Measurements from ENCODE around the gene LRTM2.

GRCh38 chr12:1883513-1883912, 63.1 kb downstream of the LRTM2 start:
- TF ChIP-seq ATF4 (CRISPR knock-in tag; IDR thresholded peaks at IDR 0.05) (no peak), DNMT1 (IDR thresholded peaks at IDR 0.05) (no peak), MEF2D (tag; conservative IDR thresholded peaks at IDR 0.05; ENCODE audit: low read depth) (no peak), CBX1 (IDR thresholded peaks at IDR 0.05; ENCODE audit: low read depth) (no peak), NFRKB (IDR thresholded peaks at IDR 0.05; ENCODE audit: low read depth) (no peak), POLR2A (conservative IDR thresholded peaks at IDR 0.05) (no peak), CHD1 (IDR thresholded peaks at IDR 0.05; ENCODE audit: low read length) (no peak), ZNF780A (CRISPR knock-in tag; IDR thresholded peaks at IDR 0.05) (no peak), TAF1 (IDR thresholded peaks at IDR 0.05; ENCODE audit: control insufficient read depth, extremely low read depth, insufficient read depth, low read length, severe bottlenecking) (no peak)
- TF ChIP-seq, protein P1, sequence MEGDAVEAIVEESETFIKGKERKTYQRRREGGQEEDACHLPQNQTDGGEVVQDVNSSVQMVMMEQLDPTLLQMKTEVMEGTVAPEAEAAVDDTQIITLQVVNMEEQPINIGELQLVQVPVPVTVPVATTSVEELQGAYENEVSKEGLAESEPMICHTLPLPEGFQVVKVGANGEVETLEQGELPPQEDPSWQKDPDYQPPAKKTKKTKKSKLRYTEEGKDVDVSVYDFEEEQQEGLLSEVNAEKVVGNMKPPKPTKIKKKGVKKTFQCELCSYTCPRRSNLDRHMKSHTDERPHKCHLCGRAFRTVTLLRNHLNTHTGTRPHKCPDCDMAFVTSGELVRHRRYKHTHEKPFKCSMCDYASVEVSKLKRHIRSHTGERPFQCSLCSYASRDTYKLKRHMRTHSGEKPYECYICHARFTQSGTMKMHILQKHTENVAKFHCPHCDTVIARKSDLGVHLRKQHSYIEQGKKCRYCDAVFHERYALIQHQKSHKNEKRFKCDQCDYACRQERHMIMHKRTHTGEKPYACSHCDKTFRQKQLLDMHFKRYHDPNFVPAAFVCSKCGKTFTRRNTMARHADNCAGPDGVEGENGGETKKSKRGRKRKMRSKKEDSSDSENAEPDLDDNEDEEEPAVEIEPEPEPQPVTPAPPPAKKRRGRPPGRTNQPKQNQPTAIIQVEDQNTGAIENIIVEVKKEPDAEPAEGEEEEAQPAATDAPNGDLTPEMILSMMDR (IDR thresholded peaks at IDR 0.05 in 2 of 3, conservative IDR thresholded peaks at IDR 0.05 in 1 of 3; ENCODE audit: insufficient read depth in 2 of 3, low read depth in 1 of 3, low read length in 3 of 3), result no peak
- TF ChIP-seq, protein P2, sequence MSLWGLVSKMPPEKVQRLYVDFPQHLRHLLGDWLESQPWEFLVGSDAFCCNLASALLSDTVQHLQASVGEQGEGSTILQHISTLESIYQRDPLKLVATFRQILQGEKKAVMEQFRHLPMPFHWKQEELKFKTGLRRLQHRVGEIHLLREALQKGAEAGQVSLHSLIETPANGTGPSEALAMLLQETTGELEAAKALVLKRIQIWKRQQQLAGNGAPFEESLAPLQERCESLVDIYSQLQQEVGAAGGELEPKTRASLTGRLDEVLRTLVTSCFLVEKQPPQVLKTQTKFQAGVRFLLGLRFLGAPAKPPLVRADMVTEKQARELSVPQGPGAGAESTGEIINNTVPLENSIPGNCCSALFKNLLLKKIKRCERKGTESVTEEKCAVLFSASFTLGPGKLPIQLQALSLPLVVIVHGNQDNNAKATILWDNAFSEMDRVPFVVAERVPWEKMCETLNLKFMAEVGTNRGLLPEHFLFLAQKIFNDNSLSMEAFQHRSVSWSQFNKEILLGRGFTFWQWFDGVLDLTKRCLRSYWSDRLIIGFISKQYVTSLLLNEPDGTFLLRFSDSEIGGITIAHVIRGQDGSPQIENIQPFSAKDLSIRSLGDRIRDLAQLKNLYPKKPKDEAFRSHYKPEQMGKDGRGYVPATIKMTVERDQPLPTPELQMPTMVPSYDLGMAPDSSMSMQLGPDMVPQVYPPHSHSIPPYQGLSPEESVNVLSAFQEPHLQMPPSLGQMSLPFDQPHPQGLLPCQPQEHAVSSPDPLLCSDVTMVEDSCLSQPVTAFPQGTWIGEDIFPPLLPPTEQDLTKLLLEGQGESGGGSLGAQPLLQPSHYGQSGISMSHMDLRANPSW (CRISPR knock-in tag; IDR thresholded peaks at IDR 0.05), result no peak
- TF ChIP-seq, protein P3, sequence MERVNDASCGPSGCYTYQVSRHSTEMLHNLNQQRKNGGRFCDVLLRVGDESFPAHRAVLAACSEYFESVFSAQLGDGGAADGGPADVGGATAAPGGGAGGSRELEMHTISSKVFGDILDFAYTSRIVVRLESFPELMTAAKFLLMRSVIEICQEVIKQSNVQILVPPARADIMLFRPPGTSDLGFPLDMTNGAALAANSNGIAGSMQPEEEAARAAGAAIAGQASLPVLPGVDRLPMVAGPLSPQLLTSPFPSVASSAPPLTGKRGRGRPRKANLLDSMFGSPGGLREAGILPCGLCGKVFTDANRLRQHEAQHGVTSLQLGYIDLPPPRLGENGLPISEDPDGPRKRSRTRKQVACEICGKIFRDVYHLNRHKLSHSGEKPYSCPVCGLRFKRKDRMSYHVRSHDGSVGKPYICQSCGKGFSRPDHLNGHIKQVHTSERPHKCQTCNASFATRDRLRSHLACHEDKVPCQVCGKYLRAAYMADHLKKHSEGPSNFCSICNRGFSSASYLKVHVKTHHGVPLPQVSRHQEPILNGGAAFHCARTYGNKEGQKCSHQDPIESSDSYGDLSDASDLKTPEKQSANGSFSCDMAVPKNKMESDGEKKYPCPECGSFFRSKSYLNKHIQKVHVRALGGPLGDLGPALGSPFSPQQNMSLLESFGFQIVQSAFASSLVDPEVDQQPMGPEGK (CRISPR knock-in tag; IDR thresholded peaks at IDR 0.05; ENCODE audit: borderline replicate concordance), result no peak

Data from K562 (cell line).